Measurements from ENCODE around the gene ATF7. TPM values are rescaled to one million over a fixed set of nuclear protein-coding genes. Genes with fewer than 3 reads are reported as not detected.

ATF7 gene
- total and polyA plus RNA-seq, 2 donors (not counting 1 experiment from before 2014, with no cell fraction given) = 11.4 to 24.7 TPM

DNA sequence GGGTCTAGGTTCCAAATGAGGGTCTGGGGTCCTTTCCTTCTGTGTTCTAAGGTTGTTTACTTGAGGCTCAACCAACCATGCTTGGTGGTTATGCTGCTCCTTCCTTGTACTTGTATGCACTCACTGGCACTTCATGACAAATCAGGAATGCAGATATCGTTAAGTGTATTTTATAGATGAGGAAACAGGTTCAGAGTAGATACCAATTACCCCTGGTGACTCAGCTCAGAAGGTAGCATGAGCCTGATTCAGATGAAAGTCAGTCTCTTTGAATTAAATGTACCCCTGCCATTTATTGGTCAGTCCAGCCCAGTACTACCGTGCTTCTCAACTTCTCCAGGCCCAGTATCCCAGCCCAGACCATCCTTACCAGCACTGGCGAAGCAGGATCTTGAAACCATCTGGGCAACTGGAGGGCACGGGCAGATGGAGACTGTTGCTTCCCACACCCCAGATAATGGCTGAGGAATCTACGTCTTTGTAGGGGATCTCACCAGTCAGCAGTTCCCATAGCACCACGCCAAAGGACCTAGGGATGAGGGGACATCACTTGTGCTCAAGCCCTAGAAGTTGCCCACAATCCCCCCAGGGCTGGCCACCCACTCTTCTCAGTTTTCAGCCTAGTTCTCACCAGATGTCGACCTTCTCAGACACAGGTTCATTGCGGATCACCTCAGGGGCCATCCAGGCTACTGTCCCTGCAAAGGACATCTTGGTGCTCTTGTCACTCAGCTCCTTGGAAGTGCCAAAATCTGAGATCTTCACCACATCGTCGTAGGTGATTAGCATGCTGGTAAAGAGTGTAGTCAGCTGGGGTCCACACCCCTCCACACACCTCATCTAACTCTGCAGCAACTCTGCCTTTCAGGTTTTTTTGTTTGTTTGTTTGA, 141.3 kb downstream of the ATF7 start:
- Histone ChIP-seq H3K4me2 (ENCODE audit: extremely low read depth, insufficient read depth, low read length) (no peak overlapping the region), H2AFZ (ENCODE audit: low read length) (no peak overlapping the region), H3K4me1 (ENCODE audit: control insufficient read depth, extremely low read depth, insufficient read depth, low read length) (peaks cover 18% of the 10 kb centered on the region), H3K79me2 (ENCODE audit: control insufficient read depth, insufficient read depth, low read length) (peaks cover 4% of the 10 kb centered on the region), H3K9ac (ENCODE audit: insufficient read depth, low read length) (no peak overlapping the region), H3K9me3 (ENCODE audit: control insufficient read depth, insufficient read depth, low read depth, low read length) (no peaks in the 10 kb centered on the region), H3K36me3 (ENCODE audit: control insufficient read depth, insufficient read depth, low read length) (peaks cover 45% of the 10 kb centered on the region), H4K20me1 (ENCODE audit: control insufficient read depth, extremely low read depth, insufficient read depth, low read length) (no peaks in the 10 kb centered on the region), H3K27me3 (ENCODE audit: control insufficient read depth, insufficient read depth, low read length) (no peaks in the 10 kb centered on the region), H3K4me3 (replicated peaks in 1 of 4; ENCODE audit: control extremely low read depth in 1 of 4, insufficient read depth in 1 of 4, low read depth in 3 of 4, low read length in 4 of 4) (no peak overlapping the region), H3K27ac (ENCODE audit: insufficient read depth, low read length) (no peak overlapping the region)
- DNase-seq (ENCODE audit: low read depth in 2 of 2) = peak in 1 of 2 donors; percentile 45
- TF ChIP-seq EZH2 (IDR thresholded peaks at IDR 0.05; ENCODE audit: low read length, missing control alignments) = no peak
- TF ChIP-seq, protein P1, sequence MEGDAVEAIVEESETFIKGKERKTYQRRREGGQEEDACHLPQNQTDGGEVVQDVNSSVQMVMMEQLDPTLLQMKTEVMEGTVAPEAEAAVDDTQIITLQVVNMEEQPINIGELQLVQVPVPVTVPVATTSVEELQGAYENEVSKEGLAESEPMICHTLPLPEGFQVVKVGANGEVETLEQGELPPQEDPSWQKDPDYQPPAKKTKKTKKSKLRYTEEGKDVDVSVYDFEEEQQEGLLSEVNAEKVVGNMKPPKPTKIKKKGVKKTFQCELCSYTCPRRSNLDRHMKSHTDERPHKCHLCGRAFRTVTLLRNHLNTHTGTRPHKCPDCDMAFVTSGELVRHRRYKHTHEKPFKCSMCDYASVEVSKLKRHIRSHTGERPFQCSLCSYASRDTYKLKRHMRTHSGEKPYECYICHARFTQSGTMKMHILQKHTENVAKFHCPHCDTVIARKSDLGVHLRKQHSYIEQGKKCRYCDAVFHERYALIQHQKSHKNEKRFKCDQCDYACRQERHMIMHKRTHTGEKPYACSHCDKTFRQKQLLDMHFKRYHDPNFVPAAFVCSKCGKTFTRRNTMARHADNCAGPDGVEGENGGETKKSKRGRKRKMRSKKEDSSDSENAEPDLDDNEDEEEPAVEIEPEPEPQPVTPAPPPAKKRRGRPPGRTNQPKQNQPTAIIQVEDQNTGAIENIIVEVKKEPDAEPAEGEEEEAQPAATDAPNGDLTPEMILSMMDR (conservative IDR thresholded peaks at IDR 0.05 in 1 of 2, IDR thresholded peaks at IDR 0.05 in 1 of 2; ENCODE audit: low read depth in 1 of 2, low read length in 2 of 2) = no peak

DNA sequence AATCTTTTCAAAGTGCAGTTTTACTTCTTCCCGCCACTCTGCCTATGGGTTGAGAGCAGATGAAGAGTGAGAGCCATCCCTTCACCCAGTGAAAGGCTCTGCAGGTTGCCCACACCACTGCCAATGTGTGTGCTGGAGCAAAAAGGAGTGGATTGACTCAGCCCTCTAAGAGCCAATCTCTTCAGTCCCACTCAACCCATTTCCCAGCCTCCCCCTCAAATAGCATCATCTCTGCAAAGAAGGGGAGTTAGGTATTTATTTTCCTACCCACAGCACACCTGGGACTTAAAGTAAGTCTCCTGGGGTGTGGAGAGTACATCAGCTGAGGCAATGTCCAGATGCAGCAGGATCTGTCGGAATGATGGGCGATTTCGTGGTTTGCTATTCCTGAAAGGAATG, 142.2 kb downstream of the ATF7 start:
- no peak overlapping the region for H3K9ac ChIP-seq (ENCODE audit: insufficient read depth, low read length)
- H3K27ac ChIP-seq (ENCODE audit: insufficient read depth, low read length) = no peak overlapping the region
- H3K36me3 ChIP-seq (ENCODE audit: control insufficient read depth, insufficient read depth, low read length) = peaks cover 47% of the 10 kb centered on the region
- no peaks in the 10 kb centered on the region for H4K20me1 ChIP-seq (ENCODE audit: control insufficient read depth, extremely low read depth, insufficient read depth, low read length)
- H3K27me3 ChIP-seq (ENCODE audit: control insufficient read depth, insufficient read depth, low read length) = no peaks in the 10 kb centered on the region
- no peaks in the 10 kb centered on the region for H3K9me3 ChIP-seq (ENCODE audit: control insufficient read depth, insufficient read depth, low read depth, low read length)
- peaks cover 4% of the 10 kb centered on the region for H3K79me2 ChIP-seq (ENCODE audit: control insufficient read depth, insufficient read depth, low read length)
- H2AFZ ChIP-seq (ENCODE audit: low read length) = no peak overlapping the region
- DNase-seq (ENCODE audit: low read depth in 2 of 2) = no peak
- H3K4me1 ChIP-seq (ENCODE audit: control insufficient read depth, extremely low read depth, insufficient read depth, low read length) = peaks cover 24% of the 10 kb centered on the region
- TF ChIP-seq, protein P1 (conservative IDR thresholded peaks at IDR 0.05 in 1 of 2, IDR thresholded peaks at IDR 0.05 in 1 of 2; ENCODE audit: low read depth in 1 of 2, low read length in 2 of 2) = no peak
- no peak for TF ChIP-seq EZH2 (IDR thresholded peaks at IDR 0.05; ENCODE audit: low read length, missing control alignments)
- no peak overlapping the region for H3K4me3 ChIP-seq (replicated peaks in 1 of 4; ENCODE audit: control extremely low read depth in 1 of 4, insufficient read depth in 1 of 4, low read depth in 3 of 4, low read length in 4 of 4)
- no peak overlapping the region for H3K4me2 ChIP-seq (ENCODE audit: extremely low read depth, insufficient read depth, low read length)

- H3K9me3 ChIP-seq (ENCODE audit: control insufficient read depth, insufficient read depth, low read depth, low read length) = no peaks in the 10 kb centered on the region
- peaks cover 47% of the 10 kb centered on the region for H3K36me3 ChIP-seq (ENCODE audit: control insufficient read depth, insufficient read depth, low read length)
- H3K27me3 ChIP-seq (ENCODE audit: control insufficient read depth, insufficient read depth, low read length) = no peaks in the 10 kb centered on the region
- peaks cover 4% of the 10 kb centered on the region for H3K79me2 ChIP-seq (ENCODE audit: control insufficient read depth, insufficient read depth, low read length)
- TF ChIP-seq EZH2 (IDR thresholded peaks at IDR 0.05; ENCODE audit: low read length, missing control alignments) = no peak
- TF ChIP-seq, protein P1 (conservative IDR thresholded peaks at IDR 0.05 in 1 of 2, IDR thresholded peaks at IDR 0.05 in 1 of 2; ENCODE audit: low read depth in 1 of 2, low read length in 2 of 2) = no peak
- peaks cover 24% of the 10 kb centered on the region for H3K4me1 ChIP-seq (ENCODE audit: control insufficient read depth, extremely low read depth, insufficient read depth, low read length)
- no peaks in the 10 kb centered on the region for H4K20me1 ChIP-seq (ENCODE audit: control insufficient read depth, extremely low read depth, insufficient read depth, low read length)
- H3K4me2 ChIP-seq (ENCODE audit: extremely low read depth, insufficient read depth, low read length) = no peak overlapping the region
- H3K9ac ChIP-seq (ENCODE audit: insufficient read depth, low read length) = no peak overlapping the region
- no peak overlapping the region for H3K27ac ChIP-seq (ENCODE audit: insufficient read depth, low read length)
- H2AFZ ChIP-seq (ENCODE audit: low read length) = no peak overlapping the region
- DNase-seq (ENCODE audit: low read depth in 2 of 2) = no peak
- H3K4me3 ChIP-seq (replicated peaks in 1 of 4; ENCODE audit: control extremely low read depth in 1 of 4, insufficient read depth in 1 of 4, low read depth in 3 of 4, low read length in 4 of 4) = no peak overlapping the region
Observed at GRCh38 chr12:53483225-53483978, 142.8 kb downstream of the ATF7 start.
